ENCODE results near the gene HOXB13. TPM values are rescaled to one million over a fixed set of nuclear protein-coding genes. Genes with fewer than 3 reads are reported as not detected.

Gene HOXB13
- total and polyA plus RNA-seq, 2 experiments from 2014 or later, result not detected

GRCh38 chr17:48738424-48738802, 9.9 kb upstream of the HOXB13 start:
- no peak for DNase-seq (ENCODE audit: low read depth in 1 of 2, low spot score in 1 of 2)
- peaks cover 100% of the 10 kb centered on the region for H3K27me3 ChIP-seq
- no peak overlapping the region for H3K27ac ChIP-seq
- no peaks in the 10 kb centered on the region for H3K4me1 ChIP-seq (ENCODE audit: low read depth)
- no peaks in the 10 kb centered on the region for H3K36me3 ChIP-seq
- no peak overlapping the region for H3K4me3 ChIP-seq
- TF ChIP-seq, protein P1, sequence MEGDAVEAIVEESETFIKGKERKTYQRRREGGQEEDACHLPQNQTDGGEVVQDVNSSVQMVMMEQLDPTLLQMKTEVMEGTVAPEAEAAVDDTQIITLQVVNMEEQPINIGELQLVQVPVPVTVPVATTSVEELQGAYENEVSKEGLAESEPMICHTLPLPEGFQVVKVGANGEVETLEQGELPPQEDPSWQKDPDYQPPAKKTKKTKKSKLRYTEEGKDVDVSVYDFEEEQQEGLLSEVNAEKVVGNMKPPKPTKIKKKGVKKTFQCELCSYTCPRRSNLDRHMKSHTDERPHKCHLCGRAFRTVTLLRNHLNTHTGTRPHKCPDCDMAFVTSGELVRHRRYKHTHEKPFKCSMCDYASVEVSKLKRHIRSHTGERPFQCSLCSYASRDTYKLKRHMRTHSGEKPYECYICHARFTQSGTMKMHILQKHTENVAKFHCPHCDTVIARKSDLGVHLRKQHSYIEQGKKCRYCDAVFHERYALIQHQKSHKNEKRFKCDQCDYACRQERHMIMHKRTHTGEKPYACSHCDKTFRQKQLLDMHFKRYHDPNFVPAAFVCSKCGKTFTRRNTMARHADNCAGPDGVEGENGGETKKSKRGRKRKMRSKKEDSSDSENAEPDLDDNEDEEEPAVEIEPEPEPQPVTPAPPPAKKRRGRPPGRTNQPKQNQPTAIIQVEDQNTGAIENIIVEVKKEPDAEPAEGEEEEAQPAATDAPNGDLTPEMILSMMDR (IDR thresholded peaks at IDR 0.05; ENCODE audit: low read depth, low read length), result no peak
- H3K9me3 ChIP-seq (ENCODE audit: low read depth), result no peaks in the 10 kb centered on the region

- no peaks in the 10 kb centered on the region for H3K4me1 ChIP-seq (ENCODE audit: low read depth)
- H3K4me3 ChIP-seq, result no peak overlapping the region
- peaks cover 100% of the 10 kb centered on the region for H3K27me3 ChIP-seq
- no peak for DNase-seq (ENCODE audit: low read depth in 1 of 2, low spot score in 1 of 2)
- TF ChIP-seq, protein P1 (IDR thresholded peaks at IDR 0.05; ENCODE audit: low read depth, low read length), result no peak
- no peaks in the 10 kb centered on the region for H3K9me3 ChIP-seq (ENCODE audit: low read depth)
- H3K27ac ChIP-seq, result no peak overlapping the region
- H3K36me3 ChIP-seq, result no peaks in the 10 kb centered on the region
These were observed 8.9 kb upstream of the HOXB13 start for GRCh38 chr17:48737330-48738043.

- TF ChIP-seq, protein P1 (IDR thresholded peaks at IDR 0.05; ENCODE audit: low read depth, low read length), result no peak
- Histone ChIP-seq H3K4me3 (no peak overlapping the region), H3K9me3 (ENCODE audit: low read depth) (no peaks in the 10 kb centered on the region), H3K27me3 (peaks cover 100% of the 10 kb centered on the region), H3K4me1 (ENCODE audit: low read depth) (no peaks in the 10 kb centered on the region), H3K36me3 (no peaks in the 10 kb centered on the region), H3K27ac (no peak overlapping the region)
- DNase-seq (ENCODE audit: low read depth in 1 of 2, low spot score in 1 of 2), result no peak
These were observed 6.5 kb upstream of the HOXB13 start for GRCh38 chr17:48735062-48735351.

DNA sequence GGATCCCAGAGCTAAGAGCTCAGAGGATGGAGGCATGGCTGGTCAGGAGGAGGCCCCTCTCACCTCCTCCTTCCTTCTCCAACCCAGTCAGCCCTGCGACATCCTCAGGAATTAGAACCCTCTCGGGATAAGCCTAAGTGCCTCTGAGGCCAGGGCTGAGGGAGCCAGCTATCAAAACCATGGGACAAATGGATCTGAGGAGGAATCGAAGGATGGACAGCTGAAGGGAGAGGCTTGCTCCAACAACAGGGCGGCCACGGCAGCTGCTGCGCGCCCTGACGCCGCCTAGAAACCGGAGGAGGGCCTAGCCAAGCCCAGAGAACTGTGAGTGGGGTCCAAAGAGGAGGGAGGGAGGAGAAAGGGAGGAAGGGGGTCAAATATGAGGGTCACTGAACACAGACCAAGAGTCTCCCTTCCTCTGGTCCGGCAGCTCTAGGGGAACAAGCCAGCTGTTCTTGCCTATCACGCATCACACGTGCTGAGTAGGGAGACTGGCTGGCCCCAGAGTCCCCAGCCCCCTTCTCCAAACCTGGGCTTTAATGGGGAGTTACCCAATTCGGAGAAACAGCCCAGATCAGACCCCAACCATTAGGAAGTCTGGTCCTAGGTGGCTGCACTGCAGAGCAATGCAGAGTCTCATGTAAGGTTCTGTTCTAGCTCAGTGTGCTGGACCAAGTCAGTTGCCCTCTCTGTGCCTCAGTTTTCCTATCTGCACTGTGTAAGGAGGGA, 5.9 kb upstream of the HOXB13 start:
- Histone ChIP-seq H3K36me3 (no peaks in the 10 kb centered on the region), H3K4me3 (no peak overlapping the region), H3K4me1 (ENCODE audit: low read depth) (no peaks in the 10 kb centered on the region), H3K9me3 (ENCODE audit: low read depth) (no peaks in the 10 kb centered on the region), H3K27me3 (peaks cover 100% of the 10 kb centered on the region), H3K27ac (no peak overlapping the region)
- TF ChIP-seq, protein P1 (IDR thresholded peaks at IDR 0.05; ENCODE audit: low read depth, low read length), result no peak
- DNase-seq (ENCODE audit: low read depth in 1 of 2, low spot score in 1 of 2), result no peak

DNA sequence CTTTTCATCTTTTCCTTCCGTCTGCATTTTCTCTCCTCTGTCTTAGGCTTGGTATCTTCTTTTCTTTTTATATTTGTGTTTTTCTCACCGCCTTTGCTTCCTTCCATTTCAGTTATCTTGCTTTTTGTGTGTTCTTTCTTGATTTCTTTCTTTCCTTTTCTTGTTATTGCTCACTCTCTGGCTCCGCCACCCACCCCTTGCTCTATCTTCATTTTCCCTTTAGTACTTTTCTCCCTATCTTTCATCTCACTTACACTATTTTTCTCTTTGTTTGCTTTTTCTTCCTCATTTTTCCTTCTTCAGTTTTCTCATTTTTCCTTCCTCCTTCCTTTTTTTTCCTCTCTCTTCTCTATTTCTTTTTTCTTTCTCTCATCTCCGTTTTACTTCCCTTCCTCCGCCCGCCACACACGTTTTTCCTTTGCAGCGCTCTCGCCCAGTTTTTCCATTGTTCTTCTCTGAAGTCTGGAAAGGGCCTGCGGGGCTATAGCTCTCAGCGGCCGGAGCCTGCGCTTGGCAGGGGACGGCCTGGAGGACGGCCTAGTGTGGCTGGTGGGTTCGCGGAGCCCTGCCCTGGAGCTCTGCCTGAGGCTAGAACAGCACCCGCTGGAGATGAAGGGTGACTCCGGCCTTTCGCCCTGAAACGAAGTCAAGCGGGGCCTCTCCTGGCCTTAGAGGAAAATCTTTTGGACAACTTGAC, 5.2 kb upstream of the HOXB13 start:
- Histone ChIP-seq H3K27me3 (peaks cover 100% of the 10 kb centered on the region), H3K36me3 (no peaks in the 10 kb centered on the region), H3K27ac (no peak overlapping the region), H3K4me3 (no peak overlapping the region), H3K9me3 (ENCODE audit: low read depth) (no peaks in the 10 kb centered on the region), H3K4me1 (ENCODE audit: low read depth) (peaks cover 4% of the 10 kb centered on the region)
- DNase-seq (ENCODE audit: low read depth in 1 of 2, low spot score in 1 of 2), result no peak
- TF ChIP-seq, protein P1 (IDR thresholded peaks at IDR 0.05; ENCODE audit: low read depth, low read length), result no peak
